Pancreas (tissue), 10 donors: ENCODE measurements around the gene HIF1A. TPM values are rescaled to one million over a fixed set of nuclear protein-coding genes. Genes with fewer than 3 reads are reported as not detected.

Experiments
- ATAC-seq, 4 donors: fragments of 200-7000 bp; cut with Tn5 transposase; one replicate each; pipeline versions ENCODE4 v1.8.0 to v1.9.1; 2020; ENCODE audit warnings: mild to moderate bottlenecking in 4 of 4, moderate library complexity in 4 of 4
- DNase-seq, 6 donors: peaks; one replicate each; pipeline ENCODE4 v3.0.0-alpha.2; 2020
- FAIRE-seq: peaks from 2 replicates; lab custom pipeline; 2012; peaks lifted over from hg19 to GRCh38; lab: Jason Lieb, UNC
- H3K27ac ChIP-seq, 4 donors: fragments of 200-600 bp; sonication (generic); 1 replicate in 3 of 4; 2 replicates in 1 of 4; pipeline versions ENCODE4 v1.5.0 to v1.8.0; 2020
- H3K27me3 ChIP-seq, 4 donors: fragments of 200-600 bp; one replicate each; pipeline ENCODE4 v1.8.0; 2021
- H3K36me3 ChIP-seq, 3 donors: fragments of 200-600 bp; sonication (generic) in 1 of 3; one replicate each; pipeline versions ENCODE4 v1.5.0 to v1.8.0; 2020 to 2021
- H3K4me1 ChIP-seq, 3 donors: fragments of 200-600 bp; one replicate each; pipeline ENCODE4 v1.8.0; 2021
- H3K4me3 ChIP-seq, 4 donors: fragments of 200-600 bp; sonication (generic) in 2 of 4; one replicate each; pipeline versions ENCODE4 v1.5.0 to v1.8.0; 2020 to 2021
- H3K9me3 ChIP-seq, 4 donors: fragments of 200-600 bp; one replicate each; pipeline ENCODE4 v1.8.0; 2021
- CTCF ChIP-seq, 4 donors: fragments of 200-600 bp; sonication (generic) in 3 of 4; IDR thresholded peaks; one replicate each; pipeline versions ENCODE4 v1.5.0 to v1.8.0; 2021; ENCODE audit warnings: antibody characterized with exemption in 4 of 4
- WGBS, 2 donors: extraction: QIAGEN DNeasy Blood & Tissue Kit; methylation state at CpG; one replicate each; pipeline ENCODE4 v1.1.7; 2013; 5-methylcytosine and 5-hydroxymethylcytosine counted together
- intact Hi-C, 3 donors: fragments of 100-400 bp; cut with DNase I; formaldehyde crosslinking; loops; one replicate each; pipeline versions ENCODE4 v1.11.1 to v1.14.2; 2022
- polyA plus RNA-seq, 2 donors: library from polyadenylated mRNA; stranded (reverse); fragments of 200-250 nt; gene quantifications; one replicate each; pipeline ENCODE4 v1.2.3, GENCODE V29; 2013
- total RNA-seq, 6 donors: library from RNA; stranded (reverse); fragmentation: NEBNext Ultra II Directional in 4 of 6; extraction: Animal tissue kit (Norgen Biotek cat#: 25700) in 4 of 6; gene quantifications; one replicate each; pipeline versions ENCODE4 v1.2.1 to v1.2.4, GENCODE V29; 2021 to 2023
- donor health status: healthy with polysubstance abuse.
- donor health status: DM: no; HTN: no; CAD: no; lungs with moderate emphysema.
- donor health status: DM: no; HTN: no; CAD: no.
- donor health status: control.
- donor health status: control.
- donor health status: Bipolar disorder and iron deficiency.
- donor health status: DM: yes; HTN: yes; CAD: no.
- donor health status: DM: no; HTN: no; CAD: no.
- donor health status: DM: no; HTN: no; CAD: no.
- donor health status: DM: yes; HTN: yes; CAD: no.

The HIF1A gene
- total and polyA plus RNA-seq, 8 donors, result 10.6 to 97.4 (median 27.0) TPM

- no peaks in the 10 kb centered on the region for H3K9me3 ChIP-seq
- no peak overlapping the region for H3K27ac ChIP-seq
- no peaks in the 10 kb centered on the region for H3K27me3 ChIP-seq
- WGBS, 2 donors, result 90 to 92% methylated on average over 4 of the region's 4 CpGs
- DNase-seq (no peak), FAIRE-seq (no peak), ATAC-seq (no peak)
- peaks cover 0 to 5% (median 0%) of the 10 kb centered on the region in 3 donors for H3K4me1 ChIP-seq
- H3K4me3 ChIP-seq, result no peak overlapping the region
- no peak for TF ChIP-seq CTCF (IDR thresholded peaks at IDR 0.05)
- no peaks in the 10 kb centered on the region for H3K36me3 ChIP-seq
- intact Hi-C loops, result no loop called here
Observed at GRCh38 chr14:61649283-61649682, 46.0 kb upstream of the HIF1A start.

DNA sequence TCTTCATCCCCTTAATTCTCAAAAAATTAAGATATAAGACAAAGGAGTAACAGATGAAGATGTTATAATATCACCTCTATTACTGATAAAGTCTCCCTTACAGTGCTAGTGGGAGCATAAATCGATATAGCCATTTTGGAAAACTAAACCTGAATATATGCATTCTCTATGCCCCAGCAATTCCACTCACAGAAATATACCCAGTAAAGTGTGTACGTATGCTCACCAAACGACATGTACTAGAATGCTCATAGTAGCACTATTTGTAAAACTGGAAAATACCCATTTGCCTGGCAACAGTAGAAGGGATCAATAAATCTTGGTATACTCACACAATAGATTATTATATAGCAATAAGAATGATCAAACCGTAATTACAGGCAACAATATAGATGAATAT is 44.0 kb upstream of the HIF1A start:
- FAIRE-seq (no peak), ATAC-seq (no peak), DNase-seq (no peak)
- Histone ChIP-seq H3K4me1 (peaks cover 0 to 5% (median 0%) of the 10 kb centered on the region in 3 donors), H3K36me3 (no peaks in the 10 kb centered on the region), H3K9me3 (no peaks in the 10 kb centered on the region), H3K27ac (no peak overlapping the region), H3K4me3 (no peak overlapping the region), H3K27me3 (no peaks in the 10 kb centered on the region)
- no peak for TF ChIP-seq CTCF (IDR thresholded peaks at IDR 0.05)
- intact Hi-C loops, result no loop called here
- 88 to 93% methylated on average over 4 of the region's 4 CpGs for WGBS, 2 donors

GRCh38 chr14:61652526-61653262 is 42.6 kb upstream of the HIF1A start:
- H3K4me3 ChIP-seq, result no peak overlapping the region
- H3K27ac ChIP-seq, result no peak overlapping the region
- intact Hi-C loops, result no loop called here
- DNase-seq (no peak), FAIRE-seq (no peak), ATAC-seq (no peak)
- no peak for TF ChIP-seq CTCF (IDR thresholded peaks at IDR 0.05)
- no peaks in the 10 kb centered on the region for H3K27me3 ChIP-seq
- no peaks in the 10 kb centered on the region for H3K36me3 ChIP-seq
- peaks cover 0 to 5% (median 0%) of the 10 kb centered on the region in 3 donors for H3K4me1 ChIP-seq
- WGBS, 2 donors, result 81 to 84% methylated on average over 5 of the region's 5 CpGs
- no peaks in the 10 kb centered on the region for H3K9me3 ChIP-seq

GRCh38 chr14:61653507-61653906 is 41.8 kb upstream of the HIF1A start:
- intact Hi-C loops, result no loop called here
- DNase-seq, result no peak
- no peak for FAIRE-seq
- Histone ChIP-seq H3K27me3 (no peaks in the 10 kb centered on the region), H3K36me3 (no peaks in the 10 kb centered on the region), H3K9me3 (no peaks in the 10 kb centered on the region), H3K4me3 (no peak overlapping the region), H3K27ac (no peak overlapping the region), H3K4me1 (peaks cover 0 to 5% (median 0%) of the 10 kb centered on the region in 3 donors)
- peak in 2 of 4 donors; percentile 44 to 48 for ATAC-seq
- TF ChIP-seq CTCF (IDR thresholded peaks at IDR 0.05), result no peak
- WGBS, 2 donors, result 42 to 44% methylated on average over 6 of the region's 6 CpGs

DNA sequence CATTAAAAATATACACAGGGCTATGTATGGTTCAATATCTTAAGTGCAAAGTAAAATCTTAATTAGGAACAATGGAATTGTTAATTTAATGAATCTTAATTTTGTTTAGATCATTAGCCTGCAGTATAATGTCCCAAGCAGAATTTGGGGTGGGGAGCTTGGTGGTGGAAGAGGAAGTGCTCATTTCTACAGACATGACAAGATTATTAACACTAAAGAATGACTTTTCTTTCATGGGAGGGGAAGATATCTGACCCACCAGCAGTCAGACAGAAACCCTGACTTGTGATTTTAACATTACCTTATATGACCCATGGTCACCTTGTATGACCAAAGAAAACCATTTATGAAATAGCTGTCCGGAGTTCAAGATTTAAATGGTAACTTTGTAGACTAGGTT is 41.3 kb upstream of the HIF1A start:
- FAIRE-seq (no peak), ATAC-seq (no peak), DNase-seq (no peak)
- intact Hi-C loops, result no loop called here
- no peaks in the 10 kb centered on the region for H3K9me3 ChIP-seq
- WGBS, 2 donors, result 91 to 95% methylated on average over 1 of the region's 1 CpG
- no peak overlapping the region for H3K4me3 ChIP-seq
- no peaks in the 10 kb centered on the region for H3K27me3 ChIP-seq
- H3K4me1 ChIP-seq, result peaks cover 0 to 5% (median 0%) of the 10 kb centered on the region in 3 donors
- H3K27ac ChIP-seq, result no peak overlapping the region
- H3K36me3 ChIP-seq, result no peaks in the 10 kb centered on the region
- TF ChIP-seq CTCF (IDR thresholded peaks at IDR 0.05), result no peak
